Mononuclear cell (primary cell): ENCODE results near the gene IL1A. TPM values are rescaled to one million over a fixed set of nuclear protein-coding genes. Genes with fewer than 3 reads are reported as not detected.

ENCODE experiments used
- H3K27me3 ChIP-seq: 2 replicates; pipeline ENCODE4 v1.6.0; 2011; ENCODE audit warnings: low read length, control low read depth; ENCODE audit not compliant: insufficient read depth
- H3K4me1 ChIP-seq: 2 replicates; pipeline ENCODE4 v1.5.1; 2011; ENCODE audit warnings: mild to moderate bottlenecking, low read length, control low read depth; ENCODE audit not compliant: insufficient read depth
- H3K4me3 ChIP-seq: 2 replicates; pipeline ENCODE4 v1.5.1; 2011; ENCODE audit warnings: mild to moderate bottlenecking, low read length, moderate library complexity
- H3K9me3 ChIP-seq: 2 replicates; pipeline ENCODE4 v1.5.1; 2011; ENCODE audit warnings: low read depth, mild to moderate bottlenecking, control low read depth, low read length
- total RNA-seq: library from RNA; depleted of rRNA; stranded (reverse); fragments of >200 nt; gene quantifications from one replicate; pipeline ENCODE4 v1.2.3, GENCODE V29; 2012

IL1A gene
- total RNA-seq, 1 donor = 23.4 TPM

- H3K27me3 ChIP-seq = no peaks in the 10 kb centered on the region
- H3K4me1 ChIP-seq = no peaks in the 10 kb centered on the region
- no peak overlapping the region for H3K4me3 ChIP-seq
- no peaks in the 10 kb centered on the region for H3K9me3 ChIP-seq
Observed at GRCh38 chr2:112825706-112826105, 41.4 kb upstream of the IL1A start.

GRCh38 chr2:112824694-112825085, 40.4 kb upstream of the IL1A start:
- H3K4me1 ChIP-seq = no peaks in the 10 kb centered on the region
- no peaks in the 10 kb centered on the region for H3K27me3 ChIP-seq
- no peak overlapping the region for H3K4me3 ChIP-seq
- no peaks in the 10 kb centered on the region for H3K9me3 ChIP-seq

GRCh38 chr2:112821682-112822081, 37.4 kb upstream of the IL1A start:
- no peaks in the 10 kb centered on the region for H3K4me1 ChIP-seq
- H3K4me3 ChIP-seq = no peak overlapping the region
- H3K9me3 ChIP-seq = no peaks in the 10 kb centered on the region
- no peaks in the 10 kb centered on the region for H3K27me3 ChIP-seq

- Histone ChIP-seq H3K9me3 (no peaks in the 10 kb centered on the region), H3K4me3 (no peak overlapping the region)
Observed at GRCh38 chr2:112821142-112821541, 36.8 kb upstream of the IL1A start.

GRCh38 chr2:112820343-112820742, 36.0 kb upstream of the IL1A start:
- H3K9me3 ChIP-seq = no peaks in the 10 kb centered on the region
- no peaks in the 10 kb centered on the region for H3K4me1 ChIP-seq
- no peaks in the 10 kb centered on the region for H3K27me3 ChIP-seq
- H3K4me3 ChIP-seq = no peak overlapping the region

More at GRCh38 chr2:112821142-112821541, 36.8 kb upstream of the IL1A start:
- Histone ChIP-seq H3K4me1 (no peaks in the 10 kb centered on the region), H3K27me3 (no peaks in the 10 kb centered on the region)

- no peaks in the 10 kb centered on the region for H3K4me1 ChIP-seq
- no peak overlapping the region for H3K4me3 ChIP-seq
- no peaks in the 10 kb centered on the region for H3K9me3 ChIP-seq
- H3K27me3 ChIP-seq = no peaks in the 10 kb centered on the region
Observed at GRCh38 chr2:112819081-112819480, 34.8 kb upstream of the IL1A start.

GRCh38 chr2:112818094-112818902, 34.0 kb upstream of the IL1A start:
- Histone ChIP-seq H3K9me3 (no peaks in the 10 kb centered on the region), H3K27me3 (no peaks in the 10 kb centered on the region), H3K4me1 (no peaks in the 10 kb centered on the region), H3K4me3 (no peak overlapping the region)

GRCh38 chr2:112817082-112817689, 32.9 kb upstream of the IL1A start:
- H3K9me3 ChIP-seq = no peaks in the 10 kb centered on the region
- no peaks in the 10 kb centered on the region for H3K27me3 ChIP-seq
- no peak overlapping the region for H3K4me3 ChIP-seq
- peaks cover 5% of the 10 kb centered on the region for H3K4me1 ChIP-seq

GRCh38 chr2:112814278-112814677, 30.0 kb upstream of the IL1A start:
- Histone ChIP-seq H3K9me3 (no peaks in the 10 kb centered on the region), H3K4me1 (peaks cover 16% of the 10 kb centered on the region), H3K4me3 (no peak overlapping the region), H3K27me3 (no peaks in the 10 kb centered on the region)

GRCh38 chr2:112813280-112813966, 29.1 kb upstream of the IL1A start:
- H3K4me3 ChIP-seq = no peak overlapping the region
- peaks cover 16% of the 10 kb centered on the region for H3K4me1 ChIP-seq
- H3K9me3 ChIP-seq = no peaks in the 10 kb centered on the region

GRCh38 chr2:112812318-112813267, 28.3 kb upstream of the IL1A start:
- Histone ChIP-seq H3K27me3 (no peaks in the 10 kb centered on the region), H3K4me3 (no peak overlapping the region), H3K9me3 (no peaks in the 10 kb centered on the region), H3K4me1 (peaks cover 16% of the 10 kb centered on the region)

More at GRCh38 chr2:112813280-112813966, 29.1 kb upstream of the IL1A start:
- no peaks in the 10 kb centered on the region for H3K27me3 ChIP-seq

- H3K4me3 ChIP-seq = no peak overlapping the region
- peaks cover 16% of the 10 kb centered on the region for H3K4me1 ChIP-seq
- no peaks in the 10 kb centered on the region for H3K27me3 ChIP-seq
- no peaks in the 10 kb centered on the region for H3K9me3 ChIP-seq
Observed at GRCh38 chr2:112811841-112812306, 27.6 kb upstream of the IL1A start.

GRCh38 chr2:112811276-112811831, 27.1 kb upstream of the IL1A start:
- no peak overlapping the region for H3K4me3 ChIP-seq
- H3K9me3 ChIP-seq = no peaks in the 10 kb centered on the region
- H3K4me1 ChIP-seq = peaks cover 16% of the 10 kb centered on the region
- H3K27me3 ChIP-seq = no peaks in the 10 kb centered on the region

GRCh38 chr2:112809112-112809511, 24.8 kb upstream of the IL1A start:
- H3K4me3 ChIP-seq = no peak overlapping the region
- peaks cover 16% of the 10 kb centered on the region for H3K4me1 ChIP-seq
- no peaks in the 10 kb centered on the region for H3K9me3 ChIP-seq
- H3K27me3 ChIP-seq = no peaks in the 10 kb centered on the region
